Vagina (tissue), 2 donors: ENCODE measurements around the gene PLEKHA8. TPM values are rescaled to one million over a fixed set of nuclear protein-coding genes. Genes with fewer than 3 reads are reported as not detected.

Source experiments
- DNase-seq, 2 donors: peaks; one replicate each; pipeline ENCODE4 v3.0.0-alpha.2; 2017; ENCODE audit errors: extremely low spot score in 2 of 2
- H3K27ac ChIP-seq: fragments of 200-600 bp; sonication (generic); one replicate; pipeline ENCODE4 v1.5.1; 2019
- H3K27me3 ChIP-seq: fragments of 200-600 bp; sonication (generic); one replicate; pipeline ENCODE4 v1.5.1; 2019
- H3K36me3 ChIP-seq, 2 donors: fragments of 200-600 bp; sonication (generic); one replicate each; pipeline ENCODE4 v1.5.1; 2017 to 2019
- H3K4me1 ChIP-seq: fragments of 200-600 bp; sonication (generic); one replicate; pipeline ENCODE4 v1.5.1; 2019
- H3K4me3 ChIP-seq, 2 donors: fragments of 200-600 bp; sonication (generic); 1 replicate in 1 of 2; 2 replicates in 1 of 2; pipeline ENCODE4 v1.5.1; 2016 to 2019
- H3K9me3 ChIP-seq: fragments of 200-600 bp; sonication (generic); one replicate; pipeline ENCODE4 v1.5.1; 2019
- POLR2A ChIP-seq, 2 donors: fragments of 450-650 bp; IDR thresholded peaks; one replicate each; pipeline ENCODE4 v1.6.1; 2017; ENCODE audit warnings: antibody characterized with exemption in 2 of 2, mild to moderate bottlenecking in 2 of 2, moderate library complexity in 2 of 2
- POLR2AphosphoS5 ChIP-seq, 2 donors: sonication (generic); formaldehyde crosslinking; IDR thresholded peaks; one replicate each; pipeline ENCODE4 v1.9.0; 2017; ENCODE audit warnings: antibody characterized with exemption in 2 of 2, mild to moderate bottlenecking in 2 of 2, low read depth in 1 of 2; ENCODE audit not compliant: insufficient read depth in 1 of 2
- intact Hi-C: fragments of 100-400 bp; cut with DNase I; formaldehyde crosslinking; loops from one replicate; pipeline ENCODE4 v1.15.1; 2023
- total RNA-seq: library from RNA; depleted of rRNA; stranded (reverse); fragments of >200 nt; gene quantifications from one replicate; pipeline ENCODE4 v1.2.3, GENCODE V29; 2016
- TF ChIP-seq, protein P1 (sequence below), 3 experiments: fragments of 450-650 bp in 2 of 3; fragments of 200-600 bp in 1 of 3; sonication (generic) in 1 of 3; IDR thresholded peaks; one replicate each; pipeline ENCODE4 v1.5.1; 2017 to 2019; ENCODE audit warnings: antibody characterized with exemption in 3 of 3, mild to moderate bottlenecking in 2 of 3, moderate library complexity in 2 of 3

The PLEKHA8 gene
- total RNA-seq, 1 donor from 2014 or later: 12.3 TPM

- Histone ChIP-seq H3K4me3 (no peak overlapping the region), H3K4me1 (no peaks in the 10 kb centered on the region), H3K27me3 (no peaks in the 10 kb centered on the region), H3K27ac (no peak overlapping the region), H3K9me3 (no peaks in the 10 kb centered on the region), H3K36me3 (no peaks in the 10 kb centered on the region)
- intact Hi-C loops: no loop called here
- no peak for DNase-seq
- no peak for TF ChIP-seq POLR2AphosphoS5 (IDR thresholded peaks at IDR 0.05; ENCODE audit: insufficient read depth in 1 of 2, low read depth in 1 of 2)
- TF ChIP-seq, protein P1, sequence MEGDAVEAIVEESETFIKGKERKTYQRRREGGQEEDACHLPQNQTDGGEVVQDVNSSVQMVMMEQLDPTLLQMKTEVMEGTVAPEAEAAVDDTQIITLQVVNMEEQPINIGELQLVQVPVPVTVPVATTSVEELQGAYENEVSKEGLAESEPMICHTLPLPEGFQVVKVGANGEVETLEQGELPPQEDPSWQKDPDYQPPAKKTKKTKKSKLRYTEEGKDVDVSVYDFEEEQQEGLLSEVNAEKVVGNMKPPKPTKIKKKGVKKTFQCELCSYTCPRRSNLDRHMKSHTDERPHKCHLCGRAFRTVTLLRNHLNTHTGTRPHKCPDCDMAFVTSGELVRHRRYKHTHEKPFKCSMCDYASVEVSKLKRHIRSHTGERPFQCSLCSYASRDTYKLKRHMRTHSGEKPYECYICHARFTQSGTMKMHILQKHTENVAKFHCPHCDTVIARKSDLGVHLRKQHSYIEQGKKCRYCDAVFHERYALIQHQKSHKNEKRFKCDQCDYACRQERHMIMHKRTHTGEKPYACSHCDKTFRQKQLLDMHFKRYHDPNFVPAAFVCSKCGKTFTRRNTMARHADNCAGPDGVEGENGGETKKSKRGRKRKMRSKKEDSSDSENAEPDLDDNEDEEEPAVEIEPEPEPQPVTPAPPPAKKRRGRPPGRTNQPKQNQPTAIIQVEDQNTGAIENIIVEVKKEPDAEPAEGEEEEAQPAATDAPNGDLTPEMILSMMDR (IDR thresholded peaks at IDR 0.05): no peak
- TF ChIP-seq POLR2A (IDR thresholded peaks at IDR 0.05): no peak
Measured at GRCh38 chr7:30119890-30120577, 91.8 kb downstream of the PLEKHA8 start.

DNA sequence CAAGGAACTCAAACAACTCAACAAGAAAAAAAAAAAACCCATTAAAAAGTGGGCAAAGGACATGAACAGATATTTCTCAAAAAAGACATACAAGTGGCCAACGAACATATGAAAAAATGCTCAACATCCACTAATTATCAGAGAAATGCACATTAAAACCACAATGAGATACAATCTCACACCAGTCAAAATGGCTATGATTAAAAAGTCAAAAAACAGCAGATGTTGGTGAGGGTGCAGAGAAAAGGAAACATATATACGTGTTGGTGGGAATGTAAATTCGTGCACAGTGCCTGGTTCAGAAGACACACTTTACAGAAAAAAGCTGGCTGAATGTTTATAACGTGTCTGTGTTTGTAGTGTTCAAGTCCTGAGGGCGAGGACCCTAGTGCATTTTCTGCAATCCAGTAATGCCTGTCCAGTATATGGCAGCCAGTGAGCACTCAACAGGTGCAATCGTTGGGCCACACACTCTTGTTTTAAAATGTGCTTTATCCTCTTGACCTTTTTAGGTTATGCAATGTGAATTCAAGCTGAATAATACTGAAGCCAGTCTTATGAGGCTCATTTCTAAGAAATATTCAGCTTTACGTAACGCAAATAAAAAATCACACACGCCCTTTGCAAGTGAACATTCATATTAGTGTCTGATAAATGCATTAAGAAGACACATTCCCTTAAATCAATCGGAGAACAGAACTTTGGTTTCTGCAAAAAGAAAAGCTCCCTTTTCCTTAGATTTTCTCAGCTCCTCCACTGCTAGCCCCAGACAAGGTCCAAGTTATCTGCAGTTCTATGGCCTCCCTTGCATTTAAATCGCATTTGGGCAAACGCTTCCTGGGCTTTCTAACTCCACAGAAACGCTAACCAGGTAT, 105.8 kb downstream of the PLEKHA8 start:
- no peak for TF ChIP-seq POLR2A (IDR thresholded peaks at IDR 0.05)
- TF ChIP-seq, protein P1 (IDR thresholded peaks at IDR 0.05): peak in 1 of 3 experiments; percentile 20
- intact Hi-C loops: loop anchor here (2.0 to 10.0 kb wide), 2 partner anchors 49 to 109 kb away; partner anchors contain the start of genes FKBP14 and PLEKHA8

DNA sequence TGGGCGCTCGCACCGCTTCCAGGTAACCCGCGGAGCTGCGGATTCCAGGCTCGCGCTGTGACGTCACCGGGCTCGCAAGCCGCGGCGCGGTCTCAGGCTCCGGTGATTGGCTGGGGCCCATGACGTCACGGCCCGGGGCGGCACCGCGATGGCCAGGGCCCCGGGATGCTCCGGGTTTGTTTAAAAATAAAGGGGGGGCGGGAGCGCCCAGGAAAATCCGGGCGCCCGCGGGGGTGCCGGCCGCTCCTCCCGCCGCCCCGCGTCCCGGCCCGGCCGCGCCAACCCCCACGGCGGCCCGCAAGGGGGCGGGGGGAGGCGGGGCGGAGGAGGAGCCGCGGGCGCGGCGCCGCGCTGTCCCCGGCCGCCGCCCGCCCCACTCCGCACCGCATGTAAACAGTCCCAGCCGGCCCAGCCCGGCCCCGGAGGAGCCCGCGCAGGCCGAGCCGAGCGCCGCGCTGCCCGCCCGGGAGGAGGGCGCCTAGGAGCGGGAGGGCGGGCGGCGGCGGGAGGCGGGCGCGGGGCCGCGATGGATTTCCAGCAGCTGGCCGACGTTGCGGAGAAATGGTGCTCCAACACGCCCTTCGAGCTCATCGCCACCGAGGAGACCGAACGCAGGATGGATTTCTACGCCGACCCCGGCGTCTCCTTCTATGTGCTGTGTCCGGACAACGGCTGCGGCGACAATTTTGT, 106.5 kb downstream of the PLEKHA8 start, which contains the start of gene MTURN:
Gene MTURN, plus strand, starts transcription at position 376 of the 690 bp plus-strand sequence. Its CDS starts 151 bp downstream, at position 527.
- Histone ChIP-seq H3K27ac (peak within 1 kb of the TSS; percentile 94), H3K27me3 (no peaks in the 10 kb centered on the region), H3K9me3 (no peaks in the 10 kb centered on the region), H3K36me3 (no peaks in the 10 kb centered on the region), H3K4me1 (peaks cover 16% of the 10 kb centered on the region), H3K4me3 (peak within 1 kb of the TSS; percentile 85 to 95)
- TF ChIP-seq POLR2A (IDR thresholded peaks at IDR 0.05) (peak in 1 of 2 donors; percentile 53), POLR2AphosphoS5 (IDR thresholded peaks at IDR 0.05; ENCODE audit: insufficient read depth in 1 of 2, low read depth in 1 of 2) (peak in 1 of 2 donors; percentile 56)
- TF ChIP-seq, protein P1 (IDR thresholded peaks at IDR 0.05): peak in 1 of 3 experiments; percentile 2
- no peak for DNase-seq
- intact Hi-C loops: loop anchor here (2.0 to 10.0 kb wide), 2 partner anchors 50 to 110 kb away; partner anchors contain the start of genes FKBP14 and PLEKHA8

More for the DNA sequence above, 105.8 kb downstream of the PLEKHA8 start:
- Histone ChIP-seq H3K9me3 (no peaks in the 10 kb centered on the region), H3K27me3 (no peaks in the 10 kb centered on the region), H3K4me3 (peak overlapping the region; percentile 85 to 95), H3K36me3 (no peaks in the 10 kb centered on the region), H3K4me1 (peaks cover 16% of the 10 kb centered on the region), H3K27ac (peak overlapping the region; percentile 94)
- no peak for DNase-seq

DNA sequence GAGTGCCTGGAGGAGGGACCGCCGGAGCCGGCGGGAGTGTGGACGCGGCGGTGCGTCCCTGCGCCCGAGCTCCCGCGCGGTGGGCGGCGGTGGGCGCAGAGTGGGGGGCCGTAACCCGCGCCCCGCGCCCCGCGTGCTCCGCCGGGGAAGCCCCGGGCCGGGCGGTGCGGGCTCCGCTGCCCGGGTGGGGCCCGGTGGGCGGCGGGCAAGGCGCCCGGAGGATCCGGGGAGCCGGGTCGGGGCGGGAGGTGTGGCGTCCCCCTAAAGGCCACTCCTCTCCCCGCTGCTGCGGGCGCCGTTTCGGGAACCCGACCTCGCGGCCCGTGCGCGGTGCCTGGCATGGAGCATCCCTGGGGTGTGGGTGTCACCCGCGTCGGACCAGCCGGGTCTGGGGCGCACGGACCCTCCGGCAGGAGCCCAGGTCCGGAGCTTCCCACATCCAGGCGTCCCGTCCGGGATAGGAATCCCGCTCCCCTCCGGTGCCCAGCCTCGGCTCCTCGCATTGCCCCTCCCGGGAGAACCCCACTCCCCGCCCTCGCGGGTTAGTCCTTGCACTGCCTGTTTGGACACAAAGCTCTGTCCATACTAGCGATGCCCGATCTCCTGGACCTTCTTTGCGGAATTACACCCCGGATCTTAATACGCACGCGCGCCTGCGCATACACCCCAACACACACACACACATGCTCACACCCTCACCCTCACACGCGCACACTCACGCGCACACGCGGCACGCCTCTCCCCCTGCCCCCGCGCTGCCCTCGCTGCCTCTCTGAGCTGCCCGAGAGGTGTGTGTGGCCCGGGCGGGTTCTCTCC, 107.3 kb downstream of the PLEKHA8 start:
- no peaks in the 10 kb centered on the region for H3K9me3 ChIP-seq
- H3K4me1 ChIP-seq: peaks cover 16% of the 10 kb centered on the region
- TF ChIP-seq, protein P1 (IDR thresholded peaks at IDR 0.05): peak in 1 of 3 experiments; percentile 9
- TF ChIP-seq POLR2A (IDR thresholded peaks at IDR 0.05): no peak
- TF ChIP-seq POLR2AphosphoS5 (IDR thresholded peaks at IDR 0.05; ENCODE audit: insufficient read depth in 1 of 2, low read depth in 1 of 2): peak; percentile 50 to 57
- intact Hi-C loops: loop anchor here (2.0 to 10.0 kb wide), 2 partner anchors 51 to 111 kb away; partner anchors contain the start of genes FKBP14 and PLEKHA8
- H3K27ac ChIP-seq: peak overlapping the region; percentile 94
- peak overlapping the region; percentile 85 to 95 for H3K4me3 ChIP-seq
- no peak for DNase-seq
- no peaks in the 10 kb centered on the region for H3K27me3 ChIP-seq
- H3K36me3 ChIP-seq: no peaks in the 10 kb centered on the region
